GM13976 (cell line): ENCODE measurements around the gene B3GNT5.

Experiments used
- DNase-seq: peaks from one replicate; pipeline ENCODE4 v3.0.0; 2012; ENCODE audit warnings: low spot score
- CTCF ChIP-seq: IDR thresholded peaks from 2 replicates; pipeline ENCODE4 v1.5.1; 2012; ENCODE audit warnings: borderline replicate concordance, mild to moderate bottlenecking; ENCODE audit not compliant: insufficient read depth; ENCODE audit errors: extremely low read depth, missing control alignments, control extremely low read depth
- in situ Hi-C: fragments of 300-500 bp; cut with MboI; formaldehyde crosslinking; loops from one replicate; pipeline ENCODE4 v1.12.0; 2022; ENCODE audit warnings: low sequenced_read_pairs, mixed read lengths, inconsistent platforms; ENCODE audit not compliant: unreplicated experiment

Gene B3GNT5

DNA sequence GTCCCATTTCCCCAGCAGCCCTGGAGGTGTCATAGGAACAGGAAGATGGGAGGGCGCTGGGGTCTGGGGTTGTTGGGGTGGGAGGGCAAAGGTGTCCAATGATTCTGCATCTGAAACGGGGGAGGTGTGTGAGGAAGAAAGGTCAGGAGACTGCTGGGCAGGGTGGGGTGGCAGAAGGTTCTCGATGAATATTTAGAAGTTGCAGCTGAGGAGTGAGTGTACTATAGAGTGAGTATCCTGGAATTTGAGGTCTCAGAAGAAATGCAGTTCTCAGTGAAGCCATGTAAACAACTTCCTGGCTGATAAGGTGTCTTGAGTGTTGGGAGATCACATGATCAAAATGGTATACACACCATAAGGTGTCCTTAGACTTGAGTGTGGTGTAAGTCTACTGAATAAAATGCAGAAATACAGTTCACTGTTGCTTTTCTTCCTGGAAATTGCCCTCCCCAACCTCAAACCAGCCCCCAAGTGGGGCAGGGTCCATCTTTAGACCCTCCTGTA, 9.9 kb downstream of the B3GNT5 start:
- DNase-seq, result no peak
- TF ChIP-seq CTCF, result no peak
- in situ Hi-C loops, result no loop called here

- TF ChIP-seq CTCF, result no peak
- DNase-seq, result no peak
- in situ Hi-C loops, result no loop called here
These were observed 11.2 kb downstream of the B3GNT5 start for GRCh38 chr3:183264268-183264667.

- in situ Hi-C loops, result no loop called here
- no peak for DNase-seq
These were observed 12.1 kb downstream of the B3GNT5 start for GRCh38 chr3:183265157-183265642.

DNA sequence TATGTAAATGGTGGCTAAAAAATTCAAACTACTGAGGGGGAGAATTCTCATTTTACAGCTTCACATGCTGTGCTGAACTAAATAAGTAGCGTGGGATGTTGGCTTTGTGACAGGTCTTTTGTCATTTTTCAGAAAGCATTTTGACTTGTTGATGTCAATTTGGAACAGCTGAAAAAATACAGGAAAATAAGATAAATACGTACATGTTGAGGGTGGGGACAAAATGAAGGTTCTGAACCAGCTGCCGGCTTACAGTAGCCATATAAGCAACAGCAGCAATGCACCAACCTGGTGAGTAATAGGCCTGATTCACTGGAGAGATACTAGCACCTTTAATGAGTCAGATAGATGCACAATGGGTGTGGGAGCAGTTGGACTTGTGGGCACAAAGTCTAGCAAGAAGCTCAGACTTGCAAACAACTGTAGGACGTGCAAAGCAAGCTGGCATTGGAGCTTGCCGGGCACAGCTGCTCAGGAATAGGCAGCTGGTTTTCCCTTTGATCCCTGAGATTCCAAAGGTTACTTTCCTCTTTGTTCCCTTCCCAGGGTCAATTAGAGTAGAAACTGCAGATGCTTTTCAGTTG, 12.9 kb downstream of the B3GNT5 start:
- in situ Hi-C loops, result no loop called here
- no peak for TF ChIP-seq CTCF
- DNase-seq, result no peak

More at GRCh38 chr3:183265157-183265642, 12.1 kb downstream of the B3GNT5 start:
- no peak for TF ChIP-seq CTCF

DNA sequence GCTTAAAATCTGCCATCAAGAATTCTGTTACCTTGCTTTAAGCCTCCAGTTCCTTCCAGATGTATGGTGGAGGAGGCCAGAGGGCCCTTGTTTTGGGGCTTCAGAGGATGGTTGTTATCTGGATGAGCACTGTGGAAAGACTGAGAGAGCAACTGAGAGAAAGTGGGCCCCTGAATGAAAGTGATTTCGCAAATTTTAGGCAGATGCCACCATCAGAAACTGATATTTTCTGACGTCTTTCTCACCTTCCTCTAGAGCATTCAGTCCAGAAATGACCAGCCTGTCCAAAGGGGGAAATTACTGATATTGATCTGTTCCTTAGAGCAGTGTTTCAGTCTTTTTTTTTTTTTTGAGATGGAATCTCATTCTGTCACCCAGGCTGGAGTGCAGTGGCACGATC, 13.4 kb downstream of the B3GNT5 start:
- in situ Hi-C loops, result no loop called here
- TF ChIP-seq CTCF, result no peak
- DNase-seq, result no peak

GRCh38 chr3:183267140-183267539, 14.1 kb downstream of the B3GNT5 start:
- in situ Hi-C loops, result no loop called here
- TF ChIP-seq CTCF, result no peak
- no peak for DNase-seq

GRCh38 chr3:183268366-183268765, 15.3 kb downstream of the B3GNT5 start:
- in situ Hi-C loops, result no loop called here
- no peak for DNase-seq
- TF ChIP-seq CTCF, result no peak
